NCI-H2107 treated with DMSO at 0.1 percent for 48 hours (cell line): ENCODE results near the gene CCL22.
"Not testable (repeated sequence)": the region's sequence is repeated elsewhere in the genome, so short reads cannot be mapped to it uniquely, and the experiment has no call there.

Source experiments
- DNase-seq: peaks from one replicate; lab custom pipeline; 2025; ENCODE audit not compliant: unreplicated experiment; lab: John Stamatoyannopoulos, UW

The CCL22 gene

GRCh38 chr16:57358527-57359095 lies at the start of gene CCL22:
Gene CCL22 (plus strand): TSS chr16:57358783. CDS start chr16:57358817, 34 bp downstream.
- DNase-seq = no peak

DNA sequence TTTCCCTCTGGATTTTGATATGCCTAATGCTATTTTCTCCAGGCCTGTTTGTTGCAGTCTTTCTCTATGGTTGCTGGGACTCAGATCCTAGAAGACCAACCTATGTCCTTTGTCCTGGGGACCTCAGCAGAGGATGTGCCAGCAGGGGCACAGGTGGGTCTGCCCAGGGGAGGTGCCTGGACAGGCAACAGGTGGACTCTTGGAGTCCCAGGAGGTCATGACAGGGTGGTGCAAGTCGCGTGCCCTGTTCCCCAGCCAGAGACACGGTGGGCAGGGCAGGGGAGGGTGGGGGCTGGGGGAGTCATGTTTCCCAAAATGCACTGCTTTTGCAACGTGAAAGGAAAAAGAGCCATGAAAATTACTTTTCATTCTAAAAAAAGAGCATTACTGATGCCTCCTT lies 47.8 kb upstream of the CCL22 start:
- DNase-seq = no peak

DNA sequence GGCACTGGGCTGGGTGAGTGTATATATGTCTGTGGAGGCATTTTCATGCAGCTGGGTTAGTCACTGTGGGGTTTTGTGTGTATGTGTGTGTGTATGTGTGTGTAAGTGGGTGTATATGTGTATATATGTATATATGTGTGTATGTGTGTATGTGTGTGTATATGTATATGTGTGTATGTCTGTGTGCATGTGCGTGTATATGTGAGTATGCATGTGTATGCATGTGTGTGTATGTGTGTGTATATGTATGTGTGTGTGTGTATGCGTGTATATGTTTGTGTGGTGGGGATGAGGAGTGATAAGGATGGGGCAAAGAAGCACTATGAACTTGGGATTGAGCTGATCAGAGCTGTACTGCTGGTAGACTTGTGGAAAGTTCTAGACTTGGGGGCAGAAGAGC lies 45.1 kb upstream of the CCL22 start:
- no peak for DNase-seq

GRCh38 chr16:57314161-57314785 lies 44.3 kb upstream of the CCL22 start:
- DNase-seq = no peak

DNA sequence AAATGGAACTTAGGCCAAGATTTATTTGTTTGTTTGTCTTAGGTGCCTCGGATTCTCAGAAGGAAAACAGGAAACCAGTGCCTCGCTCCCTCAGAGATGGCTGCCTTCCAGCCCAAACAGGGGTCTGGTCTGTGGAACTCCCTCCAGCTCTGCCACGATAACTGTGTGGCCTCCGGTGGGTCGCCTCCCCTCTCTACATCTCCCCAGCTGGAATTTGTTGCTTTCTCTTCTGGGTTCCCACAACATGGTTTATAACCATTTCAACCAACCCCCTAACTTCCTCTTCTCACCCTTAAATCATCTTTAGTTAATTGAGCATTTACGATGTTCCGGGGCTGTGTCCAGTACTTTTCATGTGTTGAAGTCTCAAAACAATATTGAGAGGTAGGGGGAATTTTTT lies 43.2 kb upstream of the CCL22 start:
- DNase-seq = no peak

DNA sequence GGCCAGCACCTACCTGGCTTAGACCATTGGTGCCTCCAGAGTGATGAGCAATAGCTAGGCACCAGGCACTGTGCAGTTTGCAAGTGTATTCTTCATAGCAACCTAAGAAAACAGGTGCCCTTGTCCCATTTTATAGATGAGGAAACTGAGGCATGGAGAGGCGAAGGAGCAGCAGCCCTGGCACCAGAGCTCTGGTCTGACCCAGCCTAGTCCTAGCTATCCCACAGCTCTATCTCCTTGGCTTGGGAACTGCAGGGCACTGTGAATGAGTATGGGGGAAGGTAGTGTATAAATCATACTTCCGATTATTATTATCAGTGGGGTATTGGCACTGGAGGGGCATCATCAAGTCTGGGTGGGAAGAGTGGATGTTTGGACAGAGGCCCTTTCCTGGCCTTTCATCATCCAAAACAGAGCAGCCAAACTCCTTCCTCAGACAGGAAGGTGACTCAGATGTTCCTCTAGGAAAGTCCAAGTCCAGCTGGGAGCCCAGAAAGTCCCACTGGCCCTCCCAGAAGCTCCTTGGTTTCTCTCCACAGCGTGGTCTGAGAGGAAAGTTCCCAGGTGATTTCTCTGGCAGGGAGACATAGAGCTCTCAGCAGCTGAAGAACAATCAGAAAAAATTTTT lies 42.1 kb upstream of the CCL22 start:
- DNase-seq = no peak

- no peak for DNase-seq
Observed at GRCh38 chr16:57318240-57318970, 40.2 kb upstream of the CCL22 start.

GRCh38 chr16:57319646-57320045 lies 38.9 kb upstream of the CCL22 start:
- no peak for DNase-seq

- DNase-seq = no peak
Observed at GRCh38 chr16:57324749-57325148, 33.8 kb upstream of the CCL22 start.

DNA sequence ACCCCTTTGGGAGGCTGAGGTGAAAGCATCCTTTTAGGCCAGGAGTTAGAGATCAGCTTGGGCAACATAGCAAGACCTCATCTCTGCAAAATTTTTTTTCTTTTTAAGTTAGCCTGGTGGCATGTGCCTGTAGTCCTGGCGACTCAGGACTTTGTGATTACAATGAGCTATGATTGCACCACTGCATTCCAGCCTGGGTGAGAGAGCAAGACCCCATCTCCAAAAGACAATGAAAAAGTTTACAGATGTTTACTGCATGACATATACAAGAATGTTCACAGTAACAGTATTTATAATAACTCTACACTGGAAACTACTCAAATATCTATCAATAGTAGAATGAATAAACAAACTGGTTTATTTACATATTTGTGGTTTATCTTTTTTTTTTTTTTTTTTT lies 33.1 kb upstream of the CCL22 start:
- no peak for DNase-seq

- no peak for DNase-seq
Observed at GRCh38 chr16:57329718-57330327, 28.8 kb upstream of the CCL22 start.

GRCh38 chr16:57331355-57331754 lies 27.2 kb upstream of the CCL22 start:
- no peak for DNase-seq

- no peak for DNase-seq
Observed at GRCh38 chr16:57333402-57333801, 25.2 kb upstream of the CCL22 start.

DNA sequence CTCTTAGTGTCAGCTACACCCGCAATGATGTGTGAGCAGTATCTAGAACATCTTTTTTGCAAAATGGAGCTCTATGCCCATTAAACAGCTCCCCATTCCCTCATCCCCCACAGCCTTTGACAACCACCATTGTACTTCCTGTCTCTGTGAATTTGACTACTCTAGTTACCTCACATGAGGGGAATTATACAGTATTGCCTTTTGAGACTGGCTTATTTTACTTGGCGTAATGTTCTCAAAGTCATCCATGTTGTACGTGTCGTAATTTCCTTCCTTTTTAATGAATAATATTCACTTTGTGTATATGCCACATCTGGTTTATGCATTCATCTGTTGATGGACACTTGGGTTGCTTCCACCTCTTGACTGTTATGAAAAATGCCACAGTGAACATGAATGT lies 23.2 kb upstream of the CCL22 start:
- DNase-seq = no peak

DNA sequence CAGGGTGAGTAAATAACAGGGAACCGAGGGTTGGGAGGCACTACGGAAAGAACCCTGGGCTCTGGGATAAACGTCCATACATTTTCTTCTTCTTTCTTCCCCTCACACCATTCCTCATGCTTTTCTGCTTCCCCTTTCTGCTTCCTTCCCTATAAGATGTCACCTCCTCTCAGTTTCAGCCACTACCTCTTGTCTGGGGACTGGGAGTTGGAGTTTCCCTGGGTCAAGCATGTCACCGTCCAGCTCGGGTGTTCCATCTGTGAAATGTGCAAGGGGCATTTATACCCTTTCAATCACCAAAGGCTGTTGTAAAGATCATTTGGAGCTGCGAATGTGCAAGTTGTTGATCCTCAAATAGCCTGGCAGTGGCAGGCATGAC lies 17.5 kb upstream of the CCL22 start:
- no peak for DNase-seq

GRCh38 chr16:57341441-57342303 lies 16.9 kb upstream of the CCL22 start:
- peak; percentile 6 for DNase-seq

GRCh38 chr16:57342606-57343005 lies 16.0 kb upstream of the CCL22 start:
- DNase-seq = not testable (repeated sequence)

GRCh38 chr16:57343221-57343620 lies 15.4 kb upstream of the CCL22 start:
- DNase-seq = no peak

DNA sequence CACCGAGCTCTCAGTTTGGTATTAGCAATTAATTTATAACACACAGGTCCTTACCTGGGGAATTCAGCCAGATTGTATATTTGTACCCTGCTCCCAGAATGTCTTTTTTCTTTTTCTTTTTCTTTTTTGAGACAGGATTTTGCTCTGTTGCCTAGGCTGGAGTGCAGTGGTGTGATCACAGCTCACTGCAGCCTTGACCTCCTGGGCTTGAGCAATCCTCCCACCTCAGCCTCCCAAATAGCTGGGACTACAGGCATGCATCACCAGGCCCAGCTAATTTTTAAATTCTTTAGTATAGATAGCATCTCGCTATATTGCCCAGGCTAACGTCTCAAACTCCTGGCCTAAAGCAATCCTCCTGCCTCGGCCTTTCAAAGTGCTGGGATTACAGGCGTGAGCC lies 14.5 kb upstream of the CCL22 start:
- DNase-seq = not testable (repeated sequence)

DNA sequence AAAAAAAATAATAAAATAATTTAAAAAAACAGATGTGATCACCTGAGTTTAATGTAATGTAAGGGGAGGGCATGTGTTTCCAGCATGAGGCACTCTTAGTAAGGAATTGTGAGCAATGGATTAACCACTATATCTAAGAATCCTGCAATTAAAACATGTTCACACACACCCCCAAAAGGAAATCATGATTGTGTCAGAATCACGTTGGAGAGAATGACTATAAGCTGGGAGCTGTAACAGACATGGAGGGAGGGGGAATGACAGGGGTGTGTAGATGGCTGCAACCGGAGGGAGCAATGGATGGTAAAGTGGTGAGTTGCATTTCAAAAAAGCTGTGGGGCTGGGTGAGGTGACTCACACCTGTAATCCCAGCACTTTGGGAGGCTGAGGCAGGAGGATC lies 13.6 kb upstream of the CCL22 start:
- no peak for DNase-seq
